Articular chondrocyte of knee joint (primary cell): ENCODE results near the gene RNF220. TPM values are rescaled to one million over a fixed set of nuclear protein-coding genes. Genes with fewer than 3 reads are reported as not detected.

ENCODE experiments used
- small RNA-seq: library from RNA; depleted of rRNA; stranded (forward); fragments of <200 nt; gene quantifications from one replicate; pipeline ENCODE3, GENCODE V24; 2012
- total RNA-seq: library from RNA; depleted of rRNA; stranded (reverse); fragments of >200 nt; gene quantifications from 2 replicates; pipeline ENCODE4 v1.2.3, GENCODE V29; 2012

RNF220 gene
- total RNA-seq: 41.5 and 45.9 TPM in 2 replicates

GRCh38 chr1:44405031-44405797 lies at the start of gene RNF220:
Gene RNF220 (plus strand): TSS chr1:44405255.

GRCh38 chr1:44674113-44675000 lies 269.3 kb downstream of the RNF220 start, which contains the start of the genes ARMH1 and TMEM53:
Gene ARMH1 (plus strand): TSS chr1:44674714. CDS start chr1:44689698, 14,984 bp downstream.
Gene TMEM53 (minus strand): TSS chr1:44674481. CDS start chr1:44674391, 90 bp downstream.

Small RNA genes within 50 kb of the gene (small RNA-seq; reads per million reads assigned to genes)
- gene MIR5584 (not detected), gene RNU6-369P (not detected)

Other genes with a start within 250 kb of the RNF220 start
- gene DMAP1, start 191.8 kb upstream of the RNF220 start, total RNA-seq: 17.5 and 21.4 TPM in 2 replicates
- gene ERI3, start 50.0 kb upstream of the RNF220 start, total RNA-seq: 47.0 and 48.2 TPM in 2 replicates